Anterior cingulate cortex (tissue), 58 donors: ENCODE measurements around the gene SPAG17.

Experiments
- DNase-seq, 58 donors: peaks; one replicate each; lab custom pipeline; 2025; lab: John Stamatoyannopoulos, UW

SPAG17 gene

GRCh38 chr1:118123116-118123839 is 61.8 kb downstream of the SPAG17 start:
- no peak for DNase-seq

DNA sequence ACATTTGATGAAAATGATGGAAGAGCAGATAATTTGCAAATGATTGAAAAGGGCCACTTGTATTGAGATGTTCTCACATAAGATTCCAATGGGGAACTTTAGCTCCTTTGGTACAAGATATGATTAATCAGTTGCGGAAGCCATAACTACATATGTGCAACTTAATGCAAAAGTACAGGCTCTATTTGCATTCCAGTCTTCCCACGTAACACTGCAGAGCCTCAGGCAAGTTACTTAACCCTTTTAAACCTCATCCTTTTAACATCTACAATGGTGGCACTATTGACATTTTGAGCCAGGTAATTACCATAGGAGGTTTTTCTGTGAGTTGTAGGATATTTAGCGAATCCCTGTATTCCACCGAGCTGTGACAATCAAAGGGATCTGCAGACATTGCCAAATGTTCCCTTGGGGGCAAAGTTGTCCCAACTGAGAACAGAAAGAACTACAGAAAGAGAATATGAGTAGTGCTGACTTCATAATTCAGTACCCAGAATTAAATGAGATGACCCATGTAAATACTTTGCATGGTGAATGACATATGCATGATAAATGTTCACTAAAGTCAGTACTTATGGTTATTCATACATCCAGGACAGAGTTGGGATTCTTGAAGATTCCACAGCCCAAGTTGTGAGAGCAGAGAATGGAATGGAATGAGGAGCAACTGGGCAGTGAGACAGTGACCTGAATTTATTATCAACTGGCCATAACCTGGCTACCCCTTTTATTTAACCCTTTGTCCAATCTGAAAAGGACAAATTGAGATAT is 62.6 kb downstream of the SPAG17 start:
- DNase-seq = no peak

DNA sequence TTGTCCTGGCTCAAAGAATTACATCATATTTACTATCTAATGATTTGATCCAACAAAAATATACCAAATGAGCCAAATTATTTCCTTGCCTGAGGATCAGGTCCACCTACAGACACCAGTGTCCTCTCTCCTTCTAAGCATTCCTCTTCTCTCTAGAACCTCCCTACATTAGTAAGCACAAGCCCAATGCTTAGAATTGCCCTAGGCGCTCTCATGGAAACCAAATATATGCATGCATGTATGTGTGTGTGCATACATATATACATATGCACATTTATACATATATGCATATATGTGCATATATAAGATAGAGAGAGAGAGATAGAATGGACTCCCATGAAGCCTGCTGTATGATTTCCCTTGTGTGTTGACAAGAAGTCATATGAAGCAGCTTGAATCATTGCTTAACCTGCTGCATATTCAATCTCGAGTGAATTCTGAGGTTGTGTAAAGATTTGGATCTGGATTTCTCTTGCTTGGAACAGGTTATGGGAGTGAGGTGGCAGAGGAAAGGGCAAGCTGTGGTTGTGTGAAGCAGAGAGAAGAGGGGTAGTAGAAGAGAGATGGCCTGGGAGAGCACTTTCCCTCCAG is 66.1 kb downstream of the SPAG17 start:
- DNase-seq = no peak

- DNase-seq = peak in 2 of 58 donors; percentile 10 to 22
Observed at GRCh38 chr1:118118469-118118868, 66.6 kb downstream of the SPAG17 start.

DNA sequence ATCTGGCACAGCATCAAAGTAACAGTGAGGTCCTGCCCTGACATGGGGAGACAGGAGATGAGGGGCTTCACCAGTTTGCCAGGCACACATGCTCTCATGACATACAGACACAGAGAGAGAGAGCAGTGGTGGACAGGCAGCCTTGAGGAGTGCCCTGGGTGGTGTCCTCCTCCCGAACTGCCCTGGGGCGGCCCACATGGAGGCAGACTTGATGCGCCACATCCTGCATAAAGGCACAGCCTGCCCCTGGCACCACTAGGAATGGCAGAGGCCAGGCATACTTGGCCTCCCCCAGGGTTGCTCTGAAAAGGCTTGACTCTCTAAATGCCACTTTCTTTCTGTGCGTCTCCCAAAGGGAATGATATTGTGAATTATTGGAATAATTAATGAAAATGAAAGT is 67.5 kb downstream of the SPAG17 start:
- DNase-seq = peak in 2 of 58 donors; percentile 5 to 7

DNA sequence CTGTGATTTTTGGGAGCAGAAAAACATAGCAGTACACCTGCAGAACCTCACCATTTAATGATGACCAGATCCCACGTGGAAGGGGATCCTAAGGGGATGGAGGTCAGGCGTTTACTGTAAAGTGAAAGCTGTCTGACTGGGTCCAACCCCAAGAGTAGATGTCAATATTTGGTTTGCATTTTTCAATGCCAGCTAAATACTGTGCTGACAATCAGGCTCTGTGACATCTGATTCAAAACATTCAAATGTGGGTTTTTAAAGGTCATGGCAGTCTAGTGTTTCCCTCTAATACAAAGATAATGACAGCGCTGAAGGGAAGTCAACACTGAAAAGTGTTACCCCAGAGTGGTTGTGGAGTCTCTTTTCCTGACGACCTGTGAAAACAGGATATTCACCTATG is 68.1 kb downstream of the SPAG17 start:
- no peak for DNase-seq

DNA sequence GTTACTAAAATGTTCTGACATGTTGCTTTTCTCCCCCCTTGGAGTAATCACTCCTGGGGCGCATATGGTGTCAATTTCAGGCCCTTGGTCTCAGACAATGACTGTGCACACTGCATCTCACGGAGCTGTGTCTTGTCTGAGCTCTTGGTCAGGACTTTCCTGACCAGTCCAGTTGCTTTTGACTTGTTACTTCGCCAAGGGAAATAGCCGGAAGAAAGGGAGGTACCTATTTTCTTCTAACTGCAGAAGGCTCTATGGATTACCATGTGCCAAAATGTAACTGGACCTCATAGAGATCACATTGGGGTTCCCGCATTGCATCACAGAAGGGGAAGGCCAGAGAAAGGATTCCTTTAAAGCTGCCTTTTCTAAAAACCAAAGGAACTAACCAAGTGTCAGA is 68.6 kb downstream of the SPAG17 start:
- DNase-seq = no peak

DNA sequence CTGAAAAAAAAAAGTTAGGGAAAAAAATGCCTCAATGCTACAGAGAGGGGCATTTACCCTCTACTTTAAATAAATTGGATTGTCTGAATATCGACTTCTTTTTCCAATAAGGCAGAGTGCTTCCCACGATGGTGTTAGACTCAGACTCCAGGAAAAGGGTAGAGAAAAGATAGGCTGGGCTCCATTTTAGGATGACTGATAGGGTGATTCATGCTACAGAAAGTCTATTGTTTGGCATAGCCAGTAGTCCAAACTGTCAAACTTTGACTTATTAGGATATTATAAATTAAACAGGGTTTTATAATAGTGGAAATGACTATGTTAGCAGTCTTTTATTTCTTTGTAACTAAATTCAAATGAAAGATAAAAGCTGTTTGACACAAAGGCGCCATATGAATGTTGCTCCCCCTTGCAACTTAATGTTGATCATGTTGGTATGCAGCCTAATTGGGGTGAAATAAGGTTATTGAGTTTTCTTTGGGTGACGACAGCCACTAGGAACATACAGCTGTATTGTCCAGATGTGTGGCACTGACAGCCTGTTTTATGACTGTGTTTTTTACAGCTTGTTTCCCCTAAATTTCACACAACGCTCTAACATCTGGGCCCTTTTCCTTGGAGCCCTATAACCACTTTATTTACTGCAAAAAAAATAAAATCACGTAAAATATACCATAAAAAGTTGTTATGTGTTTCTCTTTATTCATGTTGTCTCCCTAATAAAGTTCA is 69.3 kb downstream of the SPAG17 start:
- DNase-seq = no peak

- no peak for DNase-seq
Observed at GRCh38 chr1:118113261-118113660, 71.8 kb downstream of the SPAG17 start.

DNA sequence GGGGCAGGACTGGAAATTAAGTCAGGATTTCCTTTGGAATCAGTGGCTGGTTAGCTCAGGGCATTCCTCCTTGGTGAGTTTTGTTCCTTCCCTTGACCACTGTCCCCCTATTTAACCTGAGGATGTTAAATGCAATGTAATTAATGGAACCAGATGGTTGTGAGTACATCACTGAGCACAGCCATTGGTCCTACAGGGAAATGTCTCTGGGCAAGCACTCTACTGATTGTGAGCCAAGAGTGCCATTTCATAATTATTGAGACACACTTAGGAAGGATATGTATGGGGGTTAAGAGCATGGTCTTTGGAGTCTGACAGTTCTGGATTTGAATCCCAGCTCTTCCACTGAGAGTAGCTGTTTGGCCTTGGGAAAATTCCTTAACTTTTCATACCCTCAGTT is 74.4 kb downstream of the SPAG17 start:
- DNase-seq = no peak

DNA sequence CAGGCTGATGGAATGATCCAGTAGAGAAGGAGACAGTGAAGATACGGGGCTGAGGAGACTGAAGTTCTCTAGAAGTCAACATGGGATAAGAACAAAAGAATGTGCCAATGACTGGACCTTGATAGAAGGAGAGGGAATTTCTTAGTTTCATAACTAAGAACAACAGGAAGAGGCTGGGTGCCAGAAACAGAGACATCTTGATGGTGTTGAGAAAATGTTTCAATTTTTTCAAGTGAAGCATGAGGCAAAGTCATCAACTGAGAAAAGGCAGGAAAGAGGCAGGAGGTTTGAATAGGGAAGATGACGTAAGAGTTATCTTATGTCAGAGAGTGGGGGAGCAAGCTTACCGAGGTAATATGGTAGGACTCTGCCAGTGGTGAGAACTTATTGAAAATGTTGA is 80.1 kb downstream of the SPAG17 start:
- DNase-seq = no peak

GRCh38 chr1:118102445-118102844 is 82.6 kb downstream of the SPAG17 start:
- no peak for DNase-seq

DNA sequence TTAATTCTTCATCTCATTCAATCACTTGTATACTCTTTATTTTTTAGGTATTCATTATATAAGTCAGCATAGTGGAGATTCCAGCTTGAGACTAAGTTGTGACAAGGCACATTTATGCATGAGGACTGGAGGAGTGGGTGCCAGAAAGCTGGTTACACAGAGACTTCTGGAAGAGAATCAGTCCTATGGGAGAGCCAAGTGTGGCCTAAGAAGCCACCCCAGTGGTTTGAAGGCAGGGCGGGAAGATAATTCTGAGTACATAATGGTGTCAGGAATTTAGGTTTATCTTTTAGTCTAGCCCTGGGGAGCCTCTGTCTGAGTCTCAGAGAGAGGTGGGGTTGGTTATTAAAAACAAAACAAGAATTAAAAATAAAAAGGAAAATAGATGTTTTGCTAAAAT is 83.0 kb downstream of the SPAG17 start:
- DNase-seq = no peak

DNA sequence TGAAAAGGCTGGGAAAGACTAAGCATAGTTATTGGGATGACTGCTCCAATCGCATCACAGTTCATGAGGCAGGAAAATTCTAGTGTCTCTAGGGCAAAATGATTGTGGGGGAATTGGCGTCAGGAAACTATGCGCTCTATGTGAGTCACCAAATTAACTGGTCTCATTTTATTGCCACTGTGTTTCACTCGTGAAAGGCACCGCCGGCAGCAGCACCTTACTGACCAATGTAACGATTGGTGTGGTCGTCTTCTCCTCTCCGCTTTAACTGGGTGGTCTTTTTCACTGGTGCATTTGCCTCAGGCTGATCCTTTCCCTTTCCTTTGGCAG is 83.5 kb downstream of the SPAG17 start:
- DNase-seq = no peak

GRCh38 chr1:118100686-118101514 is 84.1 kb downstream of the SPAG17 start:
- DNase-seq = no peak

- no peak for DNase-seq
Observed at GRCh38 chr1:118099686-118100085, 85.3 kb downstream of the SPAG17 start.

- no peak for DNase-seq
Observed at GRCh38 chr1:118097622-118098348, 87.2 kb downstream of the SPAG17 start.

GRCh38 chr1:118093017-118093416 is 92.0 kb downstream of the SPAG17 start:
- DNase-seq = no peak

DNA sequence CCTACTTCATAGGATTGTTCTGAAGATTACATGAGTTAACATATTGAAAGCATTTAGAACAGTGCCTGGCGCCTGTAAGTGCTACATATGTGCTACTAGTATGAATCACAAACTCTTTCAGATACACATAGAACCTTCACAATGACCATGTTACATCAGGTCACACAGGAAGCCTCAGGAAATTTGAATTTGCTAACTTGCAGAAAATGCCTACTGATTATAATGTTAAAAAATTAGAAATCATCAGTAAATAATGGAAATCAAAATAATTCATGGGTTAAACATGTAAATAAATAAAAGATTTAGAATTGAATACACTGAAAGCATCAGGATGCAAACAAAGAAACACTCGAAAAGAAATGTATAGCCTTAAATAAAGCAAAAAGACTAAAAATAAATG is 94.9 kb downstream of the SPAG17 start:
- no peak for DNase-seq

DNA sequence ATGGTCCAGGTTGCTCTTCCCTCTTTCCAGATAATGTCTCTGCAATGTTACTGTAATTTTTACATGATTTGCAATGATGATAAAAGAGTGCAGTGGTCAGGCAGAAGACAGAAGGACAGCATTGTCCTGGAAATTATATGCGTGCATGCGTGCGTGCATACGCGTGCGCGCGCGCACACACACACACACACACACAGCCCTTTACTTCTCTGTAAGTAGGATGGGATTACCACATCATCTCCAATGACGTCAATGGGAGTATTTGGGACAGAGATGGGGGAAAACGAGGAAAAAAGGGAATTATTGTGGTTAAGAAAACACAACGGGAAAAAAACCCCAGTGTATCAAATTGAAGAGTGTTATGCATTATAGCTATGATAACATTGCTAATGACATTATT is 99.7 kb downstream of the SPAG17 start:
- no peak for DNase-seq
